SKM-1 (cell line): Measurements from ENCODE around the gene CC2D1A.
"Not testable (repeated sequence)": the region's sequence is repeated elsewhere in the genome, so short reads cannot be mapped to it uniquely, and the experiment has no call there.

ENCODE experiments used
- DNase-seq: peaks from one replicate; lab custom pipeline; 2025; ENCODE audit not compliant: unreplicated experiment; lab: John Stamatoyannopoulos, UW

Gene CC2D1A

DNA sequence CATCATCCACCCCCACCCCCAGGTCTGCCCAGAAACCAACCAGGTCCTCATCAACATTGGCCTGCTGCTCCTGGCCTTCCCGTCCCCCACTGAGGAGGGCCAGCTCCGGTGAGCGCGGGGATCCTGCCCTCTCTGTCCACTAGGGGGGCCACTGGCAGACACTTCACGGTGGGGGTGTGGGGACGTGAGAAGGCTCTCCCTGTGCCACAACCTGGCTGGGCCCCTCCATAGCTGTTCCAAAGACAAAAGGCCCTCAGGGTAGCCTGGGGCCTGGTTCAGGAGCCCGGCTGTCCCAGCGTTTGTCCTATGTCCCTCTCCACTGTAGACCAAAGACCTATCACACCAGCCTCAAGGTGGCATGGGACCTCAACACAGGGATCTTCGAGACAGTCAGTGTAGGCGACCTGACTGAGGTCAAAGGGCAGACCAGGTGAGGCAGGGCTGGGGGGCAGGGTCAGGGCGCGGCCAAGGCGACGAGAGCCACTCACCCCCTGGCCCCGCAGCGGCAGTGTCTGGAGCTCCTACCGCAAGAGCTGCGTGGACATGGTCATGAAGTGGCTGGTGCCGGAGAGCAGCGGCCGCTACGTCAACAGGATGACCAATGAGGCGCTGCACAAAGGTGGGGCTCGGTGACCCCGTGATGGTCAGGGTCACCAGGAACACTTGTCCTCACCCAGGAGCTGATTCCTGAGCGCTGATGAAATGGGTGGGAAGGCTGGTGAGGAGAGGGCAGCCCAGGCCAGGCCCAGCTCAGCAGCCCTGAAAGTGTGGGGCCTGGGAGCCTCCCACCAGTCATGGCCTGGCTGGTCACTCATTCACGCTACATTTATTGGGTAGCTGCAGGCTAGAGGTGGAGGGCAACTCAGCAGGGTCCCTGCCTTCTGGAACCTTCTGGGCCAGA, 54.2 kb downstream of the CC2D1A start:
- no peak for DNase-seq

DNA sequence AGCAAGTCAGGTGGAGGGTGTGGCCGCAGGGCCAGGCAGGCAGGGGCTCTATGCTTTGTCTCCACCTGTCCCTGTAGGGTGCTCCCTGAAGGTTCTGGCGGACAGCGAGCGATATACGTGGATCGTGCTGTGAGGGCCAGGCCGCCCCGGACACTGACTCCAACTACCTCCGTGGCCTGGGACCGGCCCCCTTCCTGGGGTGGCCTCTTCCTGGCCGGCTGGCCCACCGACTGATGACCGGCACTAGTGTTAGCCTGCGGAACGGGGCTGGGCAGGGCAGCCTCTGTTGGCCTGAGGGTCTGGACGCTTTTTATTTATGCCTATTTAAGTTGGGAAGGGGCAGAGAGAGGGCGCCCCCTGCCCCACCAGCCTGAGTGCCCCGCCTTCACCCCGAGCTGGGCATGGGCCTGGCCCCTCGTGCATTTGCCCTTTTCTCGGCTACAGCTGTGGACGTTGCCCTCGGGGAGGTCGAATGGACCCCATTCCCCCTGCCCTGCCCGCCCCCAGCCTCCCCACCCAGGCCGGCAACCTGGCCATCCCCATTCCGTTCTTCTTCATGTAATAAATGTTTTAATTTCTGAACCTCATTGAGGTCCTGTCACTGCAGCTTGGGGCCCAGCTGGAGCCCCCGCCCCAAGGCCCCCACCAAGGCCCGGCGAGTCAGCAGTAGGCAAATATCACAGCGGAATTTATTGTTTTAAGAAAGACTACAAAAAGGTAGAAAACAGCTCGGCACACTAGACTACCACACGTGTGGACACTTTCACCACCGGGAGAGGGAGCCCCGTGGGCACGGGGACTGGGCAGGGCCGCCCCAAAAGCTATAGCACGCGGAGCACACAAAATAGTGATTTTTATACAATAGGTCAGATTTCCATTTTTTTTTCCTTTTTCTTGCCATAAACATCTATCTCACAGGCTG, 55.1 kb downstream of the CC2D1A start:
- DNase-seq, result no peak

DNA sequence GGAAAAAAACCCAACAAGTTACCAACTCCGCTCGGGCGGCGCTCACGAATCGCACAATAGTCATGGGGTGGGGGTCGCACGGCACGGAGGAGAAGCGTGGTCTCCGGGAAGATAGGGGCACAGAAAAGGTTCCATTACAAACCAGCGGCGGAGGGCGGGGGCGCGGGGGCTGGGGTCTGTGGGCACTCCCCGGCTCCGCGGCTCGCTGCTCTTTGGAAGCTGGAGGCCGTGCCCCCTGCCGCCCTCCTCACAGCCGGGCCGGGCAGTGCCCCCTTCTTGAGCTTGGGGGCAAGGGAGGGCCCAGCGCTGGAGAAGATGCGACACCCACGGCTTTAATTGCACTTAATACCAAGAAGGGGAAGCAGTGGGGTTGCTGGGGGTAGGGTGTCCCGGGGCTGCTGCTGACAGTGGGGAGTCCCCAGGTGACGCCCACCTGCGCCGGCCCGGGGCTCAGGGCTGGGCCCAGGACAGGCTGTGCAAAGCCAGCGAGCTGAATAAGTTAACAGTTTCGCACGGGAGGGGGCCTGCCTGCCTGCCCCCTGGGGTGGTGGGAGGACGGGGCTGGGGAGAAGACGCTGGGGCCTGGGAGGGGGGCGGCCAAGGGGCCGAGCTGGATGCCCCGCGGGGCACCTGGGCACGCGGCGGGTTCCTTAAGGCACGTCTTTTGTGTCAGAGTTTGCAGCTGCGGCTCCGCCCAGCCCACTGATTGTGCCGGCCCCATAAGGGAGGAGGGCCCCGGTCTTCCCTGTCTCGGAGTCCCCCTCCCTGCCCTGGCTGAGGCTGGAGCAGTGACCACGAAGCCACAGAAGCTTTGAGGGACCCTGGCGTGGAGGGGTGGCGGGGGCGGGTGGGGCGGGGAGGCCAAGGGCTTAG, 56.1 kb downstream of the CC2D1A start:
- no peak for DNase-seq

DNA sequence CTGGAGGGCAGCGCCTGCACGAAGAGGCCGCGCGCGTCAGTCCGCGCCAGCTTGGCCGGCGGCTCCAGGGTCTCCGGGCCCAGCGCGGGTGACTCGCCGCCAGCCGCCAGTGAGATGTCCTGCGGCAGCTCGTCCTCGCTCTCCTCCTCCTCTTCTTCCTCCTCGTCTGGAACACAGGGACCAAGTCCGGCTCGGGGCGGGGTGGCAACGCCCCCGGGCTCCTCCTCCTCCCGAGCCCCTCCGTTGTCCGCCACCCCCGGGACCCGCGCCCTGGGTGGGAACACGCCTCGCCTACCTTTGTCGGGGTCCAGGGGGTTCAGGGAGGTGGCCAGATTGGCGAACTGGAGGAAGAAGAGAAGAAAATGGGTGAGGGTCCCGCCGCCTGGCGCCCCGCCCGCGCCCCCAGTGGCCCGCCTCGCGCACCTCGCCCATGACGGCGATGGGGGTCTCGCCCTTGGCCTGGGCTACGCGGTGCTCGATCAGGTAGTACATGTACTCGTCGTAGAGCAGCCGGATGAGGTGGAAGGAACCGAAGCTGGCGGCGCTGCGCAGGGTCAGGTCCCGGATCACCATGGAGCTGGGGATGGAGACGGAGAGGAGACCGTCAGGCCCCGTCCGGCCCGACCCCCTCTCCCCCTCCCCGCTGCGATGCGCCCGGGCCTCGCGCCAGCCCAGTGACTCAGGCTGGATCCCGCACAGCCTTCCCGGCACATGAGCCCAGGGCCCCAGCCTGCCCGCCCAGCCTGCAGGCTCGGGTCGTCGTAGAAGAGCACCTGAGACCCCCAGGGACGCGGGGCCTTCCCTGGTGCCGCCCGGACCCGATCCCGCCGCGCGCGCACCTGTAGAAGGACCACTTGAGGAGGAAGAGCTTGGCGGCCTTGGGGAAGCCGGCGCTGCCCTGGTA, 57.0 kb downstream of the CC2D1A start:
- DNase-seq, result no peak

DNA sequence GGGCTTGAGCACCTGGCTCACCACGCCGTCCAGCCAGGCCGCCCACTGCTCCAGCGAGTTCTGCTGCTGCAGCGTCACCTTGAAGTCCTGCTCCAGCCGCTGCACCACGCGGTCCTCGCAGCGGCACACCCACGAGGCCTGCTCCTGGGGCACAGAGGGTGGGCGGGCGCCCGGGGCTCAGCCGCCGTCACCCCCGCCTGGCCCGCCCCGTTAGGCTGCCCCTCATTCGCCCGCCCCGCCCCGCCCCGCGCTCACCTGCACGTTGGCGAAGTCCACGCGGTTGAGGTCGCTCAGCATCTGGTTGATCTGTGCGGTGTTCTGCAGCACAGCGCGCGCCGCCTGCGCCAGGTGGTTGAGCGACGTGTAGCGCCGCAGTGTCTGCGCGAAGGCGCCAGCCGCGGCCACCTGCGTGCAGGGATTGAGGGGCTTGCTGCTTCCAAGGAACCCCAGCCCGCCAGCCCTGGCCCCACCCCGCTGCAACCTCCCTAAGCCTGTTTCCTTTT, 57.7 kb downstream of the CC2D1A start:
- DNase-seq, result no peak

DNA sequence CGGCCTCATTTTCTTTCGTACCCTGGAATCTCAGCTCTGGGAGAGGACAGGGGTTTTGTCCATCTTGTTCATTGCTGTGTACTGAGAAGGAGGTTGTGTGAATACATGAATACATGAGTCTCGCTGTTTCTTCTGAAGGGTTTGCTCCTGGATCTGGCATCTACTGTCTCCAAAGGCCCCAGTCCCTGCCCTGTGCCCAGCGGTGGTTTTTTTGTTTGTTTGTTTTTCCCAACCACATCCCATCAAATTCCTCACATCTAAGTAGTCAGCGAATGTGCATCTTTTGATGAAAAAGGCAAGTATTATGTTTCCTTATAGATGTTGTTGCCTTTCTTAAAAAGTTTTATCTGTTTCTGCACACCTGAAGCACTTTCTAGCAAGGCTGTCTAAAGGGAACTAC, 58.8 kb downstream of the CC2D1A start:
- DNase-seq, result no peak

DNA sequence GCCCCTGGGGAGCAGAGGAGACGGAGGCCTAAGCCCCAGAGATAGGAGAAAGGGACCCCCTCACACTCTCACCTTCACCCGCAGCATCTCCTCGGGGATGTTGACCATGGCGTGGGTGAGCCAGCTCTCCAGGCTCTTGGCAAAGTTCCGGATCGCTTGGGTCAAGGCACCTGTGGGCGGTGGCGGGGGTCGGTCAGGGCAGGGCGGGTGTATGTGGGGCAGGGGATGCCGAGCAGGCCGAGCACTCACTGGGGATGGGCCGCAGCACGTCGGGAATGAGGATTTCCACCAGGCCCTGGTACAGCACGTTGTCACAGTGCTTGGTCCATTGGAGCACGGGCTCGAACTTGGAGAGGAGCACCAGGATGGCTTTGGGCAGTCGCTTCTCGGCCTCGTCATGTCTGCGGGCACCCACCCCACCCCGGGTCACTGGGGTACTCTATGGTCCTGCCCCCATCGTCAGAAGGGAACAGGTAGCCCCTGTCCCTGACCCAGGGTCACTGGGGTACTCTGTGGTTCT, 59.4 kb downstream of the CC2D1A start:
- no peak for DNase-seq

DNA sequence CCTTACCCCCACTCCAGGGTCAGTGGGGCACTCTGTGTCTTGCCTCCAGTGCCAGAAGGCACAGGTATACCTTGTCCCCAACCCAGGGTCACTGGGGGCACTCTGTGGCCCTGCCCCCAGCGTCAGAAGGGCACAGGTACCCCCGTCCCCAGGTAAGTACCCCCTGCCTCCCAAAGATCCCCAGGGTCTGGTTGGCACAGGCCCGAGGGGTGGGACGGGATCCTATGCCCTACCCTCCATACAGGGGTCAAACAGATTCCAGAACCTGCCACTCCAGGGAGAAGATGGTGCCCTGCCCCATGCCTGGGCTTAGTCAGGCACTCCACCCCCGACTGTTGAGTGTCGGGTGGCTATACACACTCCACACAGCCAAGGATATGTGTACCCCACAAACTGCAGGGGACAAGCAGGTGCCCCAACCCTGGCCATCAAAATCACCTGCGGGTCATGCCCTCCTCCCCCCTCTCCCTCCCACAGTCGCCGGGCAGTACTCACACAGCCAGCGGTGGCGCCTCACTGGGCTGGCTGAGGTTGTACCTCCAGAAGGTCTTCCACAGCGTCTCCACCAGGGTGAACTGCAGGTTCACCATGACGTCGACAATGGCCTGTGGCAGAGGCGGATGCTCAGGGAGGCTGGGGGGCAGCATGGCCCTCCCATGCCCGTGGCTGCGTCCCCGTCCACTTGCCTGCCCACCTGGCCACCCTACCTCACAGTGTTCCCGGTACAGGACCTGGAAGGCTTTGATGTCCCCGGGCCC, 60.1 kb downstream of the CC2D1A start:
- DNase-seq, result no peak

DNA sequence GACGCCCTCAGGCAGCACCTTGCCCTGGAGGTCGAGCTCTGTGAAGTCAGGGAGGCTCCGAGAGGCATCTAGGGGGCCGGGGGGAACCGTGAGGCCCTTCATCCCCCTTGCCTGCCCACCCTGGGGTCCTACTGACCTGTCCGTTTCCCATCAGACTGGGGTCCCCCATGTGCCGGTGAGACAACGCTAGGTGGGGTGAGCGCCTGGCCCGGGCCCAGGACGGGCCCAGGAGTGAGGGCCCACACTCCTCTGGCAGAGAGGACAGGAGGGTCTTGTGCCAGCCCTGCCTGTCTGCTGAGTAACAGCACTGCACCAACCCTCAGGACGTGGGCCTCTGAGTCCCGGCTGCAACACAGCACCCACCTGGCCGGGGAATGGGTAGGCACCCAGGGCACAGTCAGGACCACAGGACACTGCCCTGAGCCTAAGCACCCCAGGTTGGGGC, 60.7 kb downstream of the CC2D1A start:
- no peak for DNase-seq

DNA sequence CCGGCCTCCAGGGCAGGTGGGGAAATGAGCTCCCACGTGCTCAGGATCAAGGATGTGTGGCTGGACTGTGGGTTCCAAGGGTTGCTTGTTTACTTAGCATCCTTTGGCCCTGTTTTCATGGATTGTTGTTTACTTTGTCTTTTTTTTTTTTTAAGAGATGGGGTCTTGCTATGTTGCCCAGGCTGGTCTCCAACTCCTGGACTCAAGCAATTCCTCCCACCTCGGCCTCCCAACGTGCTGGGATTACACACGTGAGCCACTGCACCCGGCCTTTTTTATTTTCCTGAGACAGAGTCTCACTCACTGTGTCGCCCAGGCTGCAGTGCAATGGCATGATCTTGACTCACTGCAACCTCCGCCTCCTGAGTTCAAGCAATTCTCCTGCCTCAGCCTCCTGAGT, 61.2 kb downstream of the CC2D1A start:
- not testable (repeated sequence) for DNase-seq

DNA sequence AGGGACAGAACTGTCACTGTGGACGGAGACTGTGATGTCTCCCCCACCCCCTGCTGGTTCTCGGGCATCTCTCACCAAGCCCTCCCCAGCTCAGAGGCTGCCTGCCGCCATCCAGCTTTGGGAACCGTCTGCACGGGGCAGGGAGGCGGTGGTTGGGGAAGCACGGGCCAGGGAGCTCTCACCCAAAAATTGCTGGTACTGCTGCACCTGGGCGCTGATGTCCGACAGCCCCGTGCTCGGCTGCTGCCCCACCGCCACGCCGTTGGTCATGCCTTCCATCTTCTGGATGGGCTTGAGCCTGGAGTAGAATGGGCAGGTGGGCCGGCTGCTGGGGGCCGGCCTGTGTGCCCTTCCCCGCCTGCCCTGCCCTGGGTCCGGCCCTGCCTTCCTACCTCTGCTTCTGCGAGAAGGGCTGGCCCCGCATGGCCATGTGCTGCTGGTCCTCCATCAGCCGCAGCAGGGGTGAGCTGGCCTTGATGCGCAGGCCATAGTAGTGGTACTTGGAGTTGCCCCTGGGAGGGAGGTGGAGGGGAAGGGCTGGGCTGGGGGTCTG, 62.5 kb downstream of the CC2D1A start:
- DNase-seq, result no peak

DNA sequence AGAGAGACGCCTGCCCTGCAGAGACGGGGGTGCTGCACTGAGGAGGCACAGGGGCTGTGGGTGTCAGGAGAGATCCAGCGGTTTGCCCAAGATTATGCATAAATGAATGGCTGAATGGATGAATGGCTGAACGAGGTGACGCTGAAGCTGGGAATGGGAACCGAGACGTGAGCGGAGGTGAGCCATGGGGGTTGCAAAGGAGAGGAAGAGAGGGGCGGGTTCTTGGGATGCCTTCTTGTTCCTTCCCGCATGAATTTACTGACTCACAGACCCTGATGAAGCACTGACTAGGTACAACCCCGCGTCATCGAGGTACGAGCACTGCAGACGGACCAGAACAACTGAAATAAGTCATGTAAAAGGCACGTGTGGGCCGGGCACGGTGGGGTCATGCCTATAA, 63.0 kb downstream of the CC2D1A start:
- DNase-seq, result no peak

DNA sequence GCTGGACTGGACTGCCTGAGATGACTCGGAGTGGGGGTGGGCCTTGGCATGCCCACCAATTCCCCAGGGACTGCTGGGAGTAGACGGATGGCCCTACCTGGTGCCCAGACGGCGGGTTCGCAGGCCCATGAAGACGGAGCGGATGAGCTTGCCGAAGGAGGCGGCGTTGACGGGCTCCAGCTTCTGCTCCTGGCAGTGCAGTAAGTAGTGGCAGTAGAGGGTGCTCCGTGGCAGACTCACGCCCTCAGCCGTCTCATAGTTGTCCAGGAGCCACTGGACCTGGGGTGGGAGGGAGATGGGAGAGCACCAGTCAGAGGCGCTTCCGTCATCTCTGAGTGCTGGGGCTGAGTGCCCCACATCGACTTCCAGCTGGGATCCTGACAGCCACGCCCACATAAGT, 63.9 kb downstream of the CC2D1A start:
- no peak for DNase-seq

DNA sequence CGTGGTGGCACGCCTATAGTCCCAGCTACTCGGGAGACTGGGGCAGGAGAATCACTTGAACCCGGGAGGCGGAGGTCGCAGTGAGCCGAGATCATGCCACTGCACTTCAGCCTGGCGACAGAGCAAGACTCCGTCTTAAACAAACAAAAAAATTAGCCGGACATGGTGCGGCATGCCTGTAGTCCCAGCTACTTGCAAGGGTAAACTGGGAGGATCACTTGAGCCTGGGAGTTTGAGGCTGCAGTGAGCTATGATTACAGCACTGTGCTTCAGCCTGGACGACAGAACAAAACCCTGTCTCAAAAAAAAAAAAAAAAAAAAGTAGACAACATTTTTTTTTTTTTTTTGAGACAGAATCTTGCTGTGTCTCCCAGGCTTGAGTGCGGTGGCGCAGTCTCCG, 65.9 kb downstream of the CC2D1A start:
- not testable (repeated sequence) for DNase-seq

DNA sequence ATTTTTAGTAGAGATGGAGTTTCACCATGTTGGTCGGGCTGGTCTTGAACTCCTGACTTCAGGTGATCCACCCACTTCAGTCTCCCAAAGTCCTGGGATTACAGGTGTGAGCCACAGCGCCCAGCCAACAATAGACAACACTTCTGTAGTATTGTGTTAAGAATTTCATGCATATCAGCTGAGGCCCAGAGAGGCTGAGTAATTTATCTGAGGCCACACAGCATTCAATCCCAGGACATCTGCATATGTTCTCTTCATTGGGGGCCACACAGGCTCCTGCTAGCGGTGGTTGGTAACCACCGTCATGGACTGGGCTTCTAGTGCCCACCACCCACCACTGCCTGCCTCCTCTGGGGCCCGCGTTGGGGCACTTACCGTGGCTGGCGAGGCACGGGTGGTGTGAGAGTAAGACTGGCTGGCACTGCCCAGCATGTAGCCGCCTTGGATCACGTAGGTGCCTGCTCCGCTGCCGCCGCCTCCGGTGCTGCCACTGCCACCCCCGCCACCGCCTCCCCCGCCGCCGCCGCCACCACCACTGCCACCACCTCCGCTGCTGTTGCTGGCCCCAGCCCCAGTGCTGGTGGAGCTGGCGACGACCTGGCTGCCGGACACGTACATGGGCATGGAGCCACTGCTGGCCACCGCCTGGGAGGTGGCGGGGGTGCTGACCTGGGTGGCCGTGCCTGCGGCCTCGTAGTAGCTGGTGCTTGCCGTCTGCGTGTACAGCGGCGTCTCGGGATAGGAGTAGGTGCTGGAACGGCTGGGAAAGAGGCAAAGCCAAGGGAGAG, 66.6 kb downstream of the CC2D1A start:
- no peak for DNase-seq

DNA sequence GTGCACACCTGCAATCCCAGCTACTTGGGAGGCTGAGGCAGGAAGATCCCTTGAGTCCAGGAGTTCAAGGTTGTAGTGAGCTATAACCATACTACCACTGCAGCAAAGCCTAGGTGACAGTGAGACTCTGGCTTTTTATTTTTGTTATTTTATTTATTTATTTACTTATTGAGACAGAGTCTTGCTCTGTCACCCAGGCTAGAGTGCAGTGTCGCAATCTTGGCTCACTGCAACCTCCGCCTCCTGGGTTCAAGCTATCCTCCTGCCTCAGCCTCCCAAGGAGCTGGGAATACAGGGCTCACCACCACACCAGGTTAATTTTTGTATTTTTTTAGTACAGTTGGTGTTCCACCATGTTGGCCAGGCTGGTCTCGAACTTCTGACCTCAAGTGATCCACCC, 67.5 kb downstream of the CC2D1A start:
- not testable (repeated sequence) for DNase-seq

DNA sequence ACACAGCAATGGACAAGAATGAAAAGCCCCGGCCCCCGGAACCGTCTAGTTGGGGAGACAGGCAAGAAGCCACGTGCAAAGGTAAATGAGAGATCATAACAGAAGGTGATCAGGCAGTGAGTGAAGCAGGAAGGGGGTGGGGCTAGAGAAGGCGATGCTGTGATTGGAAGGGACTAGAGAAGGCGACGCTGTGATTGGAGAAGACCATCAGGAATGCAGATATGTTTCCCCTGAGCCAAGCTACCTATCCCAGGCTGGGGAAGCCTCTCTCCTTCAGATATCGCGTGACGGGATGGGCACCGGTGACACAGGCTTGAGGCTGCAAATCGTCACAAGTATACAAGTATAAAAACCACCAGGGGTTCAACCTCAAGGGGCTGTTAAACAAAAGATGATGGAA, 68.1 kb downstream of the CC2D1A start:
- no peak for DNase-seq

DNA sequence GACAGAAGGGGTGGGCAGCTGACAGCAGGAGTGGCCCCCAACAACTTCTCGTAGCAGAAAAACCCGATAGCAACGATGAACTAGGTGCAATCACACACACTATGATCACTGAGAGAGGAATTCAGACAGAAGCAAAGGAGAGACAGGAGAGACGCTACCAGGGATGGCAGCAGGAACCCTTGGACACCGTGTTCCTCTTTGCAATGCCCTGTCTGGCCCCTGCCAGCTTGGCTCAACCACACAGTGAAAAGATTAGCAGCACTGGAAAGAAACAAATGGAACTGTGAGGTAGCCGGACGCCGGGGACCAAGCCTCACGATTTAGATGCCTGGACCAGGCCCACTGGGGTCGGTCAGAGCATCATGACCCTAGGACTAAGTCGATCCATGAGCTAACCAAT, 69.9 kb downstream of the CC2D1A start:
- DNase-seq, result no peak
